ENCODE data around the gene CDIPT.

The CDIPT gene

GRCh38 chr16:29858149-29858849 is 4.7 kb downstream of the CDIPT start:
- Histone ChIP-seq H3K27me3 (no peaks in the 10 kb centered on the region), H3K36me3 (peaks cover 22% of the 10 kb centered on the region), H3K9me3 (no peaks in the 10 kb centered on the region), H3K4me1 (peaks cover 10% of the 10 kb centered on the region; the same call in 1 of the 2 replicates), H3K4me3 (ENCODE audit: low read depth, low read length) (no peak overlapping the region)
- DNase-seq: no peak
- TF ChIP-seq CTCF (IDR thresholded peaks at IDR 0.05; ENCODE audit: low read depth, low read length): no peak

GRCh38 chr16:29857133-29857760 is 5.8 kb downstream of the CDIPT start:
- H3K36me3 ChIP-seq: peaks cover 22% of the 10 kb centered on the region
- DNase-seq: no peak
- no peak for TF ChIP-seq CTCF (IDR thresholded peaks at IDR 0.05; ENCODE audit: low read depth, low read length)
- no peak overlapping the region for H3K4me3 ChIP-seq (ENCODE audit: low read depth, low read length)
- no peaks in the 10 kb centered on the region for H3K9me3 ChIP-seq
- H3K27me3 ChIP-seq: no peaks in the 10 kb centered on the region
- H3K4me1 ChIP-seq: peaks cover 10% of the 10 kb centered on the region; the same call in 1 of the 2 replicates

GRCh38 chr16:29854520-29855100 is 8.4 kb downstream of the CDIPT start:
- Histone ChIP-seq H3K36me3 (peaks cover 11% of the 10 kb centered on the region), H3K9me3 (no peaks in the 10 kb centered on the region), H3K4me3 (ENCODE audit: low read depth, low read length) (no peak overlapping the region), H3K27me3 (no peaks in the 10 kb centered on the region), H3K4me1 (peaks cover 8% of the 10 kb centered on the region; the same call in 1 of the 2 replicates)
- TF ChIP-seq CTCF (IDR thresholded peaks at IDR 0.05; ENCODE audit: low read depth, low read length): no peak
- DNase-seq: no peak

- no peak for DNase-seq
- H3K9me3 ChIP-seq: no peaks in the 10 kb centered on the region
- no peaks in the 10 kb centered on the region for H3K36me3 ChIP-seq
- no peak overlapping the region for H3K4me3 ChIP-seq (ENCODE audit: low read depth, low read length)
- peaks cover 8% of the 10 kb centered on the region; the same call in 1 of the 2 replicates for H3K4me1 ChIP-seq
- no peak for TF ChIP-seq CTCF (IDR thresholded peaks at IDR 0.05; ENCODE audit: low read depth, low read length)
- no peaks in the 10 kb centered on the region for H3K27me3 ChIP-seq
Observed at GRCh38 chr16:29852654-29853053, 10.4 kb downstream of the CDIPT start.

- no peak for DNase-seq
- H3K27me3 ChIP-seq: no peaks in the 10 kb centered on the region
- no peak for TF ChIP-seq CTCF (IDR thresholded peaks at IDR 0.05; ENCODE audit: low read depth, low read length)
Observed at GRCh38 chr16:29850998-29851397, 12.0 kb downstream of the CDIPT start.

GRCh38 chr16:29849505-29849904 is 13.5 kb downstream of the CDIPT start:
- no peak overlapping the region for H3K4me3 ChIP-seq (ENCODE audit: low read depth, low read length)
- no peak for TF ChIP-seq CTCF (IDR thresholded peaks at IDR 0.05; ENCODE audit: low read depth, low read length)
- H3K4me1 ChIP-seq: no peaks in the 10 kb centered on the region
- H3K9me3 ChIP-seq: no peaks in the 10 kb centered on the region
- H3K27me3 ChIP-seq: no peaks in the 10 kb centered on the region
- no peaks in the 10 kb centered on the region for H3K36me3 ChIP-seq
- no peak for DNase-seq

More at GRCh38 chr16:29850998-29851397, 12.0 kb downstream of the CDIPT start:
- no peaks in the 10 kb centered on the region for H3K36me3 ChIP-seq
- H3K4me1 ChIP-seq: 0 out of 2 replicates have a peak, but pooled peaks cover 2% of the 10 kb centered on the region
- H3K4me3 ChIP-seq (ENCODE audit: low read depth, low read length): no peak overlapping the region
- no peaks in the 10 kb centered on the region for H3K9me3 ChIP-seq
